GM23248 (cell line): ENCODE data around the gene LSS.

Source experiments
- EZH2 ChIP-seq: fragments of 200-600 bp; sonication (generic); IDR thresholded peaks from 2 replicates; pipeline ENCODE4 v1.6.1; 2018; ENCODE audit warnings: antibody characterized with exemption, mild to moderate bottlenecking; ENCODE audit not compliant: insufficient read depth, poor library complexity, severe bottlenecking
- EZH2phosphoT487 ChIP-seq: fragments of 200-600 bp; sonication (generic); IDR thresholded peaks from 2 replicates; pipeline ENCODE4 v1.6.1; 2018; ENCODE audit warnings: antibody characterized with exemption, moderate library complexity, mild to moderate bottlenecking, low read depth; ENCODE audit not compliant: insufficient read depth

- TF ChIP-seq EZH2, result no peak
- TF ChIP-seq EZH2phosphoT487, result no peak
These were observed 72.8 kb downstream of the LSS start, which contains the start of gene FTCD for GRCh38 chr21:46155514-46156377.
